Measurements from ENCODE around the gene GALNT3.

GRCh38 chr2:165827921-165828276 lies 33.9 kb upstream of the GALNT3 start:
- TF ChIP-seq CTCF (IDR thresholded peaks at IDR 0.05; ENCODE audit: insufficient read depth, low read length, poor library complexity, severe bottlenecking): no peak
- no peak for TF ChIP-seq EZH2phosphoT487 (conservative IDR thresholded peaks at IDR 0.05; ENCODE audit: low read length)
